HG02798 (cell line): Measurements from ENCODE around the gene BRDT.

Experiments
- ATAC-seq: cut with Tn5 transposase; IDR thresholded peaks from one replicate; pipeline ENCODE4 v1.9.1; 2021; ENCODE audit warnings: mild to moderate bottlenecking; ENCODE audit not compliant: unreplicated experiment, poor library complexity

BRDT gene

GRCh38 chr1:91949356-91949699 lies at the start of gene BRDT:
BRDT (plus strand) TSS chr1:91949401; CDS start chr1:91962755, 13,354 bp downstream.
- ATAC-seq, result no peak

GRCh38 chr1:91900562-91900961 lies 48.6 kb upstream of the BRDT start:
- no peak for ATAC-seq

DNA sequence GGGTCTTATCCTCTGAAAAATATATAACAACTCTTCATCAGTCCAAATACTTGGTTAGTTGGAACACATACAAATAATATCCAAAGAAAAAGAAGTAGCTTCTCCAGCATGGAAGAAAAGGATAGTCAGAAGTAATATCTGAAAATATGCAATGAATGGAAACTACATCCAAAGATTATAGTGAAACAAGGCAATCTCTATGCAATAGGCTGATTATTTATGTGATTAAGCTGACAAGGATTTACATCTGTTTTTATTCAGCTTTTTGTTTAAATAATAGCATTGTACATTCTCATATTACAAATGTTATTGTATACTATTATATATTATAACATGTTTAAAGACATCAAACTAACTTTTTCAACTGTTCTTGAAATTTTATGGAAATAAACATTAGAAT lies 48.0 kb upstream of the BRDT start:
- ATAC-seq, result no peak

DNA sequence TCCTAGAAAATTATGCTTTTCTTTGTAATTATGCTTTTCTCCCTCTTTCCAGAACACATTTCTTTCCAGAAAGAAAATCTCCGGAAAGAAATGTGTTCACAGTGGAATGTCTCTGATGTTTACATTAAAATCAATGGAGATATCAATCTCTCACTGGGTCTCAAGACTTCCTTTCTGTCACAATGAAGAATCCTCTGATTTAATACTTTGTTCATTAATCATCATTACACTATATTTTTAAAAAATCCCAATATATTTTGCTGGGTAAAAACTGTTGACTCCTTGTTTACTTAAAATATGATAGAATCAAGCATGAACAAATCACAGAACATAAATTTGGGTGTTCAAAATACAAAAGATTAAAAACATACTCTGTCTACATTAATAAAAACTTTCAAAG lies 36.9 kb upstream of the BRDT start:
- no peak for ATAC-seq

DNA sequence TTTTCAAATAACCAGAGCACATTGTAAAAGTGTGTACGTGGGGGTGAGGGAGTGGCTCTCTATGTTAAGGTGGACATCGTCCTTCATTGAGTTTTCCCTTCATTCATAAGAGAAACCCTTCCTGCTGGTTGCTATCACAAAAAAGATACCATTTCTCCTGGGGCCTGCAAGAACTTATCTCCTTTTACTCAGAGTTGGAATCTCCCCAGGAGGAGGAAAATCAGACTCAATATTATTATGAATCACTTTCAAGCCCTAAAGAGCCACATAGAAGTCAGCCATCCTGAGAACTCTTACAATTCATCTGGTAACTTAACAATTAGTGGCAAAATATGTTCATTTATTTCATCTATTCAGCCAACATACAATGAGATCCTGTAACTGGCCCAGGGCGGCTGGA lies 36.2 kb upstream of the BRDT start:
- no peak for ATAC-seq

DNA sequence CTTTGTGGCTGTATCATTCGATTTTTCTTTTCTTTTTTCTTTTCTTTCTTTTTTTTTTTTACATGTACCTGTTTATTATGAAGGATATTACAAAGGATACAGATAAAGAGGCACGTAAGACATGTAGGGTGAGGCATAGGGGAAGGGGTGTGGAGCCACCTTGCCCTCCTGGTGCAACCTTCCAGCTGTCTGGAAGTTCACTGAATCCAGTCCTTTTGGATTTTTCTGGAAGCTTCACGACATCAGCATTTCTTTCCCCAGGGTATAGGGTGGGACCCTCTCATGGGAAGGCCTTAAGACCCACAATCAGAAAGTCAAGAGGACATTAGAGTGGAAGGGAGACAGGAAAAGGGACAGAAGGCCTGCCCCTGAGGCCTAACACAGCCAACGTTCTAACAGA lies 33.2 kb upstream of the BRDT start:
- ATAC-seq, result no peak

DNA sequence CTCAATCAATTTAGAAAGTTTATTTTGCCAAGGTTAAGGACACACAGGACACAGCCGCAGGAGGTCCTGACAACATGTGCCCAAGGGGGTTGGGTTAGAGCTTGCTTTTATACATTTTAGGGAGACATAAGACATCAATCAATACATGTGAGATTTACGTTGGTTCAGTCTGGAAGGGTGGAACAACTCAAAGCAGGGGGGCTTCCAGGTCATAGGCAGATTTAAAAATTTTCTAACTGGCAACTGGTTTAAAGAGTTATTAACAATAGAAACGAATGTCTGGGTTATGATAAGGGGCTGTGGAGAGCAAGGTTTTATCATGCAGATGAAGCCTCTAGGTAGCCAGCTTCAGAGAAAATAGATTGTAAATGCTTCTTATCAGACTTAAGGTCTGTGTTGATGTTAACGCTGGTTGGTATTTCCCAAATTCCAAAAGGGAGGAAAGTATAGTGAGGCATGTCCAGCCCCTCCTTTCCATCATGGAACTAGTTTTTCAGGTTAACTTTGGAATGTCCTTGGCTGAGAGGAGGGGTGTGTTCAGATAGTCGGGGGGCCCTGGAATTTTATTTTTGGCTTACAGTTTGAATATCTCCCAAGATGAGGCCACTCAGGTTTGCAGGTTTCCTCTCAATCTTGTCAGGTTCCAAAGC lies 32.3 kb upstream of the BRDT start:
- no peak for ATAC-seq

DNA sequence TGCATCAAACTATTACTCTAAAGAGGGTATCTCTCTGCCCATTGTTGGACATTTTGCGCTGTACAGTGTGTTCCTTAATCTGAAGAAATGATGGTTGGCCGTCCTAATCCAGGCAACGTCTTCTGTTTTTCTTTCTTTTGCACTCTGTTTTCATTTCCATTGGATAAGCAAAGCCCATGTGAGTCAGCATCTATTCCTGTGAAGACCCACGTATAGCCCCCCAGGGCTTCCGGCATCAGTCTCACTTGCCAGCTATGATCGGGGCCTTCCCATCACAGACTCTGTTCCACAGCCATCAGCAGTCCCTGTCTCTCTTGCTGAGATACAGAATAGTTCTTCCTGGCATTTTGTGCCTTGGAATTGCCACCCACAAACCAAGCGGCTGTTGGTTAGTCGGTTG lies 29.2 kb upstream of the BRDT start:
- no peak for ATAC-seq

DNA sequence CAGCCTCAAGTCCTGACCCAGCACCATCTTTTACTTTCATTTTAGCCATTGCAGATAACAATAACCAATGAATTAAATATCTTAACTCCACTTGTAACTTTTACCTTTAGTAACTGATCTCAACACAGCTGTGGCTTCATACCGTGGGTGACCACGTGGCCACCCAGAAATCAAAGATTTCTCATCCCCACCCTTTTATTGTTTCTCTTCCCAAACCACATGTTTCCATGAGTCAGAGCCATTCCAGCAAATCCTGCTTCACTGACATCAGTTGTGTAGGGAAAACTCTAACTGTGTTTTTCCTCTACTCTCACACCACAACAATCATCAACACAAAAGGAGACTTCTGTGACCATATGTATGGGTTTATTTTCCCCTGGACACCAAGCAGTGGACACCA lies 25.1 kb upstream of the BRDT start:
- no peak for ATAC-seq

DNA sequence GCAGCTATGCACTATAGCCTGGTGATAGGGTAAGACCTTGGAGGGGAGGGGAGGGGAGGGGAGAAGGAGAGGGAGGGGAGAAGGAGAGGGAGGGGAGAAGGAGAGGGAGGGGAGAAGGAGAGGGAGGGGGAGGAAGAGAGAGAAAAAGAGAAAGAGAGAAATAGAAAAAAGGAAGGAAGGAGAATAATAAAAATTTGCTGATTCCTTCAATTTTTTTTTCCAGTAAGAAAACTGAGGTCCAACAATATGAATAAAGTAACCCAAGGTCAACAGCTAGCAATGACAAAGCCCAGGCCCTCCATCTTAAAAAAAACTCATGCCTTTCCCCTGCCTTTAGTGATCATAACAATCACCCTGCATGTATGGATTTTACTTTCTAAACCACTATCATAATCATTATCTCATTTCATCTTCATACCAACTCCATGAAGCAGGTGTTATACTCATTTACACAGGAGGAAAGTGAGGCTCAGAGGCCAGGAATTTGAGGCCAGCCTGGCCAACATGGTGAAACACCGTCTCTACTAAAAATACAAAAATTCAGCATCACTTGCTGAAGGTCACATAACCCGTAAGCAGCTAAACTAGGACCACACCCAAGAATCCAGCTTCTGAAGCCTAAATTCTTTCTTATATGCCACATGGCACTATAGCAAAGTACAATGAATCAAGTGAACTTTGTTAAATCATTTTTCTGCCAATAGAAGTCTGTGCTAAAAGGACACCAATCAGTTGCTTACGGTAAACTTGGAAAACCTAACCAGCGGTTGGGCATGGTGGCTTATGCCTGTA lies 23.4 kb upstream of the BRDT start:
- no peak for ATAC-seq

DNA sequence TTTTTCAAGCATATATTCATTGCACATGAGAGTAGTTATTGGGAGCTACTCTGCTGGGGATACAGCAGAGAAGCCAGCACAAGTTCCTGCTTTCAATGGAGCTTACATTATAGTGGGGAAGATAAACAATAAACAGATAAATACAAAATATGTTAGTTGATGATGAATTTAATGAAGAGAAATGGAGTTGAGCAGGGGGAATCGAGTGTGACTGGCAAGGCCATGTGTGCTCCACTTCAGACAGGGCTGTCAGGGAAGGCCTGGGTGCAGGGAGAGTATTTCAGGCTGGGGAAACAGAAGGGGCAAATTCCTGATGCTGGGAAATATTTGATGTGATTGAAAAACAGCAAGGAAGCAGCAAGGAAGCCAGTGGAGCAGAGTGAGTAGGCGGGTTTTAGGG lies 21.2 kb upstream of the BRDT start:
- ATAC-seq, result no peak

- ATAC-seq, result no peak
These were observed 20.0 kb upstream of the BRDT start for GRCh38 chr1:91929250-91929649.

DNA sequence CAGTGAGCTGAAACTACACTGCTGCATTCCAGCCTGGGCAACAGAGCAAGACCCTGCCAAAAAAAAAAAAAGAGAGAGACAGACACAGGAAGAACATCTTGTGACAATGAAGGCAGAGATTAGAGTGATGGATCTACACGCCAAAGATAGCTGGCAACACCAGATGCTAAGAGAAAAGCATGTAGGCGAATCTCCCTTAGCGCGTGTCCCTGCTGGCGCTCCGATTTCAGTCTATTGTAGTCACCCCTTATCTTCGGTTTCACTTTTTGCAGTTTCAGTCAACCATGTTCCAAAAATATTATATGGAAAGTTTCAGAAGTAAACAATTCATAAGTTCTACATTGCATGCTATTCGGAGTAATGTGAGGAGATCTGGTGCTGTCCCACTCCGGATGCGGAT lies 11.6 kb upstream of the BRDT start:
- ATAC-seq, result no peak

- no peak for ATAC-seq
These were observed 8.7 kb upstream of the BRDT start for GRCh38 chr1:91940496-91940895.

DNA sequence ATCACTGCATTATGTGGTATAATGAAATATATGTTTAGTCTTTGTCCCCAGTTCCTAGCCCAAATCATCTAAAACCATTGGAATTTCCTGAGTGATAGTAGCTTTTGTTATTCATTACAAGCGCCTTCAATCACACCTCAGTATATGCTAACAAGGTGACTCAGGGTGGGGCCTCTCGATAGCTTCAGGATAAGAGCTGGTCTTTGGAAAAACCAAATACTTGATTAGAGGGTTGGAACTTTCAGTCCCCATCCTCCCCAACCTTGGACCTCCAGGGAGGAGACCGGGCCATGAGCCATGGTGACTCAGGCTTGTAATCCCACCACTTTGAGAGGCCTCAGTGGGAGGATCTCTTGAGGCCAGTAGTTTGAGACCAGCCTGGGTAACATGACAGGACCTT lies 5.1 kb upstream of the BRDT start:
- no peak for ATAC-seq

- no peak for ATAC-seq
These were observed 1.1 kb upstream of the BRDT start for GRCh38 chr1:91948097-91948496.

DNA sequence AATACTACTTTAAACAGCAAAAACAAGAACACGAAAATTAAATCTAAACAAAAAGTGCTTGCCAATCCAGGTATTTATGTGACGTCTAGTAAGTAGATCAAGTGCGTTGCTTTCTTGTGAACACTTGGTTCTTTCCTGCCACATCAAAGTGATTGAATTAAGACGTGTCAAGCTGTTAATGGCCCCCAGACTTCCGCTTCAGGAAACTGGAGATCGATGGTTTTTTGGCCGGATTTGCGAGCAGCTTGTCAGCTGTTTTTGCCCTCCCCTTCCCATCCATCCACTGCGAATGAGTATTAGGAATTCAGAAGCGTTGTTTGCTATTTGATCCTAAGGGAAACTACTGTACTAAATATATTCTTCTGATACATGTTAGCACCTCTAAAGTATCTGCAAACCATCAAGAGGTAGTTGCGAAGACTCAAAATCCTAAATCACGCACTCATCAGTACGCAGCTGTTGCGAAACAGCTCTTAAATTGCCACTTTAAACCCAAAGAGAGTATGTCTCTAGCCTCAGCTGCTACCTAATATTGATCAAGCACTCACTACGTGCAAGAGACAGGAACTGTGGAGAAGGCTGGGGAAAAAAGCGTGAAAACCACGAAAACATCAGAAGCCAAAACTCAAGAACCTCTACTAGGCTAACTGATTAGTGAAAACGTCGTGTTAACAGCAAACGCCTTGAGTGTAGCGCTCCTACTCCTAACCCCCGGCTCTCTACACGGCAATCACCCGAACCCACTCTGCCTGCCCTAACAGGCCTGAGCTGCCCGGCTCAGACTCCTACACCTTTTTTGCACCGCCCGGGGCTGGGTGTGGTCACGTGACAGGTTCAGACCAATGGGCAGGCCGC lies 473 bp upstream of the BRDT start:
- no peak for ATAC-seq

DNA sequence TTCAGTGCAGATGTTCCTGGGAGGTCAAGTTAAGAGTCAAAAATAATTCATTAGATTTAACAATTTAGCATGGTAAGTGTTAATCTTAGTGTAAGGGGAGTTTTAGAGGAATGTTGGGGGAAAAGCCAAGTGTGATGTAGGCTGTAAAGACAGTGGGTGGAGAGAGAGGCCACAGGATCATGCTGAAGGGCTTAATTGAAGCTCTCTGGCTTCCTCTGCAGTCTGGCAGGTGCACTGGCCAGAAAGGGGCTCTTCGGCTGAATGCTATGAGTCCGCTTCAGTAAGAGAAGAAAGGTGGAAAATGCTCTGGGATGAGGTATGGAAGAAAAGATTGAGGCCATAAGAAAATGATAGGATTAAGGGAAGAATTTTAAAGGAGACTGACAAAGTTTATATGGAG lies 3.0 kb downstream of the BRDT start:
- no peak for ATAC-seq

DNA sequence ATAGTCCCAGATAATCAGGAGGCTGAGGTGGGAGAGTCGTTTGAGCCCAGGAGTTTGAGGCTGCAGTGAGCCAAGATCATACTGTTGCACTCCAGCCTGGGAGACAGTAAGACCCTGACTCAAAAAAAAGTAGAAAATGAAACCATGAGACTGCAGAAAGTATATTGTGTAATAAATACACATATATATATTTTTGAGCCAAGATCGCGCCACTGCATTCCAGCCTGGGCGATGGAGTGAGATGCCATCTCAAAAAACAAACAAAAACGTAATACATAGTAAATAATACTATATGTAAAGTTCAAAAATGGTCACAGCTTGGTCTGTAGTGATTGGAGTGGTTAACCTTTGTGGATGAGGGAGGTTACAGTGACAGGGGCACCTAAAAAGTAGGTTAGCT lies 9.7 kb downstream of the BRDT start:
- ATAC-seq, result no peak

DNA sequence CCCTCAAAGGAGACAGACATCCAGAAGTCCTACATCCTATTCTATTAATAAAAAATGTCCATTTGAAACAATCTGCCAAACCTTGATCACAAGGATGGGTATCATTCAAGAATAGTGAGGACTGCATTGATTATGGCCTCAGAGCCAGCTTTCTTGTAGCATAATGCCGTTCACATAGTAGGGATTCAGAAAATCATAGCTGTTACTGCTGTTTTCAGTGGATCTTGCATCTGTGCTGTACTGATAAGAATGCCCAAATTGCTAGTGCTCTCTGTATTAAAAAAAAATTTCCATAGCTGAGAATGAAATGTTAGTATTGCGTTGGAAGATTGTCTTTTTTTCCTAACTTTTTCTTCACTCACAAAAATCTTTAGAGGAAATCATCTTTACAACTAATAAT lies 19.1 kb downstream of the BRDT start:
- no peak for ATAC-seq

GRCh38 chr1:91979383-91979782 lies 30.2 kb downstream of the BRDT start:
- no peak for ATAC-seq
